PC-9 (cell line): ENCODE data around the gene RAB24. TPM values are rescaled to one million over a fixed set of nuclear protein-coding genes. Genes with fewer than 3 reads are reported as not detected.
A peak's percentile ranks its signal among the peaks of the same experiment; 100 is the strongest.

Experiments used
- BruUV-seq: library from RNA; stranded (reverse); fragments of 400-500 nt; replicated peaks from 2 replicates; lab custom pipeline; 2021; lab: Mats Ljungman, UMichigan
- CTCF ChIA-PET: fragments of 300-600 bp; sonication (Branson Sonifier 250); formaldehyde crosslinking; loops from one replicate; lab custom pipeline; 2022; ENCODE audit warnings: antibody characterized with exemption; lab: Charles Lee
- POLR2A ChIA-PET: fragments of 300-600 bp; sonication (Branson Sonifier 250); formaldehyde crosslinking; loops from one replicate; lab custom pipeline; 2022; ENCODE audit warnings: antibody characterized with exemption; ENCODE audit not compliant: unreplicated experiment; lab: Charles Lee
- DNase-seq, 2 experiments: peaks; one replicate each; pipeline versions ENCODE4 v3.0.0 to v3.0.0-alpha.2; 2015 to 2022; ENCODE audit warnings: mixed read lengths in 1 of 2
- H2AFZ ChIP-seq: fragments of 200-600 bp; sonication (generic); 2 replicates; pipeline ENCODE4 v1.8.1; 2017; ENCODE audit warnings: antibody characterized with exemption
- H3F3A ChIP-seq: fragments of 200-600 bp; sonication (generic); 2 replicates; pipeline ENCODE4 v1.8.1; 2017; ENCODE audit warnings: antibody characterized with exemption, mild to moderate bottlenecking, low read depth; ENCODE audit not compliant: insufficient read depth
- H3K27ac ChIP-seq: fragments of 200-600 bp; sonication (generic); 2 replicates; pipeline ENCODE4 v1.6.1; 2016; ENCODE audit warnings: mixed run types
- H3K27me3 ChIP-seq: fragments of 200-600 bp; sonication (generic); 2 replicates; pipeline ENCODE4 v1.6.1; 2016; ENCODE audit warnings: low read depth, mixed run types; ENCODE audit not compliant: insufficient read depth
- H3K36me3 ChIP-seq: fragments of 200-600 bp; sonication (generic); 2 replicates; pipeline ENCODE4 v1.6.1; 2016; ENCODE audit warnings: low read depth, mixed run types
- H3K4me1 ChIP-seq: fragments of 200-600 bp; sonication (generic); replicated peaks from 2 replicates; pipeline ENCODE4 v1.6.1; 2016; ENCODE audit warnings: mixed run types; ENCODE audit not compliant: insufficient read depth
- H3K4me2 ChIP-seq: fragments of 200-600 bp; sonication (generic); 2 replicates; pipeline ENCODE4 v1.6.1; 2017; ENCODE audit warnings: mixed run types
- H3K4me3 ChIP-seq: fragments of 200-600 bp; sonication (generic); 2 replicates; pipeline ENCODE4 v1.6.1; 2016; ENCODE audit warnings: mixed run types
- H3K79me2 ChIP-seq: fragments of 200-600 bp; sonication (generic); 2 replicates; pipeline ENCODE4 v1.6.1; 2017; ENCODE audit warnings: low read depth, mixed run types
- H3K9me2 ChIP-seq: fragments of 200-600 bp; sonication (generic); 2 replicates; pipeline ENCODE4 v1.8.1; 2017; ENCODE audit warnings: mild to moderate bottlenecking; ENCODE audit not compliant: insufficient read depth
- H3K9me3 ChIP-seq: fragments of 200-600 bp; sonication (generic); 2 replicates; pipeline ENCODE4 v1.8.1; 2016; ENCODE audit warnings: low read depth; ENCODE audit not compliant: insufficient read depth
- H4K20me1 ChIP-seq: fragments of 200-600 bp; sonication (generic); 2 replicates; pipeline ENCODE4 v1.8.1; 2017; ENCODE audit not compliant: insufficient read depth
- EZH2 ChIP-seq: fragments of 200-600 bp; sonication (generic); IDR thresholded peaks from 2 replicates; pipeline ENCODE4 v1.8.0; 2017; ENCODE audit warnings: antibody characterized with exemption, low read depth
- intact Hi-C: fragments of 100-400 bp; cut with micrococcal nuclease; formaldehyde crosslinking; loops from one replicate; pipeline ENCODE4 v1.10.0; 2022; ENCODE audit not compliant: unreplicated experiment
- total RNA-seq: library from RNA; stranded (reverse); gene quantifications from 2 replicates; pipeline ENCODE4 v1.2.3, GENCODE V29; 2021
- TF ChIP-seq, protein P1 (sequence below): fragments of 200-600 bp; sonication (generic); conservative IDR thresholded peaks from 2 replicates; pipeline ENCODE4 v1.6.1; 2017; ENCODE audit warnings: mixed run types, antibody characterized with exemption, mild to moderate bottlenecking, moderate library complexity

The RAB24 gene
- total RNA-seq, 1 experiment from 2014 or later: 16.9 TPM

DNA sequence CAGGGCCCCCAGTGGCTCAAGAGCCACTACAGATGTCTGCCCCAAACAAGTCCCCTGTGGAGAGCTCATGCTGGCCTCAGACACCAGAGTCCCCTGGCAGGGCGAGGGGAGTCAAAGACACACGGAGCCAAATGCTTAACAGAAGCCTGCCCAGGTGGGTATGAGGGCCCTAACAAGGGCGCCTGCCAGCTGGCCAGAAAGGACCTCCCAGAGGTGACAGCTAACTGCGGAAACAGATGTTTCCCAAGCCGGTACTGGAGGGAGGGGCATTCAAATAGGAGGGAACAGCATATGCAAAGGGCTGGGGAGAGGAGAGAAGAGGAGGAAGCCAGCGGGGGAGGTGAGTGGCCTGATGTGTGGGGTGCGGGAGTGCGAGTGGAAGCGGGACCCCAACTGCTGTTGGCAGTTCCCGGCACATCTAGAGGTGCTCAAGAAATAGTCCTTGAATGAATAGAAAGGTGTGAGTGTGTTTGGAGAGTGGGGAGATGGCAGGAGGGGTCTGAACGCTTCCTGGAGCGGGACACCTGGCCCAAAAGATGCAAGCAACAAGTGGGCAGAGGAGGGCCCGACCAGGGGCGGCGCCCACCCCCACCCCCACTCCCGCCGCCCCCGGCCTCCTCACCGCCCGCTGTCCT is 7.4 kb upstream of the RAB24 start:
- H3K79me2 ChIP-seq: peaks cover 3% of the 10 kb centered on the region; the same call in 1 of the 2 replicates
- H3K27me3 ChIP-seq: no peaks in the 10 kb centered on the region
- H3F3A ChIP-seq: peaks cover 29% of the 10 kb centered on the region; the same call in 1 of the 2 replicates
- no peak for DNase-seq
- peak overlapping the region; percentile 72; the same call in 1 of the 2 replicates for H3K4me3 ChIP-seq
- peak overlapping the region; percentile 89 for H3K4me2 ChIP-seq
- no peak overlapping the region for H3K27ac ChIP-seq
- no TSS peak for BruUV-seq
- intact Hi-C loops: no loop called here
- peaks cover 3% of the 10 kb centered on the region; the same call in 1 of the 2 replicates for H3K36me3 ChIP-seq
- POLR2A ChIA-PET: no interaction called here
- H2AFZ ChIP-seq: no peak overlapping the region
- CTCF ChIA-PET: interaction anchor here (1.0 to 1.6 kb wide), 7 partner anchors 8 to 143 kb away, joined by 3 to 11 read pairs (median 3); partner anchors contain the start of genes GRK6 and SLC34A1
- TF ChIP-seq, protein P1, sequence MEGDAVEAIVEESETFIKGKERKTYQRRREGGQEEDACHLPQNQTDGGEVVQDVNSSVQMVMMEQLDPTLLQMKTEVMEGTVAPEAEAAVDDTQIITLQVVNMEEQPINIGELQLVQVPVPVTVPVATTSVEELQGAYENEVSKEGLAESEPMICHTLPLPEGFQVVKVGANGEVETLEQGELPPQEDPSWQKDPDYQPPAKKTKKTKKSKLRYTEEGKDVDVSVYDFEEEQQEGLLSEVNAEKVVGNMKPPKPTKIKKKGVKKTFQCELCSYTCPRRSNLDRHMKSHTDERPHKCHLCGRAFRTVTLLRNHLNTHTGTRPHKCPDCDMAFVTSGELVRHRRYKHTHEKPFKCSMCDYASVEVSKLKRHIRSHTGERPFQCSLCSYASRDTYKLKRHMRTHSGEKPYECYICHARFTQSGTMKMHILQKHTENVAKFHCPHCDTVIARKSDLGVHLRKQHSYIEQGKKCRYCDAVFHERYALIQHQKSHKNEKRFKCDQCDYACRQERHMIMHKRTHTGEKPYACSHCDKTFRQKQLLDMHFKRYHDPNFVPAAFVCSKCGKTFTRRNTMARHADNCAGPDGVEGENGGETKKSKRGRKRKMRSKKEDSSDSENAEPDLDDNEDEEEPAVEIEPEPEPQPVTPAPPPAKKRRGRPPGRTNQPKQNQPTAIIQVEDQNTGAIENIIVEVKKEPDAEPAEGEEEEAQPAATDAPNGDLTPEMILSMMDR: no peak
- no peak for TF ChIP-seq EZH2
- no peaks in the 10 kb centered on the region for H3K9me2 ChIP-seq
- H4K20me1 ChIP-seq: peaks cover 9% of the 10 kb centered on the region; the same call in 1 of the 2 replicates
- peaks cover 10% of the 10 kb centered on the region; the same call in 1 of the 2 replicates for H3K4me1 ChIP-seq
- no peaks in the 10 kb centered on the region for H3K9me3 ChIP-seq

DNA sequence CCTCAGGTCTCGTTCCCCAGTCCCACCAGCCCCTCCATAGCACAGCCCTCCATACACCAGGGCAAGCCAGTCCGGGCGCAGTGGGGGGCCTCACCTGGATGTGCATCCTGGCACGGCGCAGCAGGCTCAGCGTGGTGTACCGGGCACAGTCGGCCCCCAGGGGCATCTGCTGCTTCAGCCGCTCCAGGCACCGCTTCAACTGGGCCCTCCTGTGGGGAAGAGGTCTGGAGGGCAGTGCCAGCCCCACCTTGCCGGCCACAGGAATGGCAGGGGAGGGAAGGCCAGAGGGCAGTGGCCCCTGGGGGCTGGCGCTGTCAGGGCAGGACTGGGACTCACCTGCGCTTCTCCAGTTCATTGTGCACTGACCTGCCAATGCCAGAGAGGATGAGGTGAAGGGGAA is 6.8 kb upstream of the RAB24 start:
- DNase-seq: peak in 1 of 2 experiments; percentile 25
- H3F3A ChIP-seq: peaks cover 34% of the 10 kb centered on the region; the same call in 1 of the 2 replicates
- ChIA-PET CTCF (interaction anchor here (0.6 to 1.6 kb wide), 9 partner anchors 9 to 158 kb away, joined by 3 to 11 read pairs (median 3); partner anchors contain the start of genes GRK6 and SLC34A1), POLR2A (interaction anchor here (1.1 kb wide), 1 partner anchor 115 kb away, joined by 4 read pairs; no protein-coding TSS in a partner anchor)
- no peaks in the 10 kb centered on the region for H3K9me2 ChIP-seq
- peaks cover 3% of the 10 kb centered on the region; the same call in 1 of the 2 replicates for H3K36me3 ChIP-seq
- H3K9me3 ChIP-seq: no peaks in the 10 kb centered on the region
- peaks cover 11% of the 10 kb centered on the region; the same call in 1 of the 2 replicates for H3K4me1 ChIP-seq
- H3K79me2 ChIP-seq: peaks cover 8% of the 10 kb centered on the region
- no peak overlapping the region for H3K4me3 ChIP-seq
- H2AFZ ChIP-seq: no peak overlapping the region
- no TSS peak for BruUV-seq
- no peak for TF ChIP-seq EZH2
- TF ChIP-seq, protein P1: no peak
- no peaks in the 10 kb centered on the region for H3K27me3 ChIP-seq
- H4K20me1 ChIP-seq: peaks cover 9% of the 10 kb centered on the region
- peak overlapping the region; percentile 1; the same call in 1 of the 2 replicates for H3K4me2 ChIP-seq
- intact Hi-C loops: no loop called here
- H3K27ac ChIP-seq: no peak overlapping the region

DNA sequence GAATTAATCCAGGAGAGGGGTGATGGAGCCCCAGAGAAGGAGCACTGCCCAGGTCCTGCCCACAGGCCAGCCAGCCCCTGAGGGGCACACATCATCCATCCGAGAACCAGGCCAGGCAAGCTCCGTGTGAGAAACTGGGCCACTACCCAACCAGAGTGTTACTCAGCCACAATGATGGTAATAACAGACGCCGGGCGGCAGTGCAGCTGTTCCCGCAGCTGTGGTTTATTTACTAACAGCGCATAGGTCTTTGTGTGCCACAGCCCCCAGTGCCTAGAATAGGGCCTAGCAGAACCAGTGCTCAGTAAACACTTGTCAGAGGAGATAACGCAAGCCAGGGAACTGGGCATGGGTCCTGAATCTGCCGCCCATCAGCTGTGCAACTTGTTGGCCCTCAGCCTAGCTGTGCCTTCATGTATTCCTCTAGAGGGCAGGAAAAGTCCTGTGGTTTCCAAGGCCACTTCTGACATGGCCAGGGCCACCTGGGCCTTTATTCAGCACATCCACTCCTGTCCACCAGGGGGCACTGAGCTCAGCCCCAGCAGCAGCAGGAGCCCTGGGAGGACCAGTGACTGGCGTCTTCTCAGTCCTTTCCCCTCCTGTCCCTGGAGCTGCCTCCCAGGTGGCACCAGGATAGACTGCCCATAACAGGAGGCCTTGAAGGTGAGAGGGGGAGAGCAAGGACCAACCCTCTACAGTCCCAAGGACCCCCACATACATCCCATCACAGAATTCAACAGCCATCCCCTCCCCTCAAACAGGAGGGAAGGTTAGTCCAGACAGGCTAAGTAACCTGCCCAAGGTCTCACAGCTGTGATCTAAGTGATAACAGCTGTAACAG is 6.1 kb upstream of the RAB24 start:
- intact Hi-C loops: no loop called here
- no peak overlapping the region for H3K27ac ChIP-seq
- peaks cover 3% of the 10 kb centered on the region; the same call in 1 of the 2 replicates for H3K36me3 ChIP-seq
- H3K9me2 ChIP-seq: no peaks in the 10 kb centered on the region
- peaks cover 16% of the 10 kb centered on the region for H4K20me1 ChIP-seq
- peaks cover 19% of the 10 kb centered on the region for H3K4me1 ChIP-seq
- ChIA-PET CTCF (interaction anchor here (0.6 to 1.6 kb wide), 12 partner anchors 10 to 643 kb away, joined by 3 to 11 read pairs (median 3); partner anchors contain the start of genes GRK6, PDLIM7 and SLC34A1), POLR2A (interaction anchor here (0.5 to 1.1 kb wide), 3 partner anchors 116 to 210 kb away, joined by 4 to 16 read pairs (median 4); no protein-coding TSS in a partner anchor)
- no TSS peak for BruUV-seq
- no peaks in the 10 kb centered on the region for H3K9me3 ChIP-seq
- H3K27me3 ChIP-seq: no peaks in the 10 kb centered on the region
- H3K4me3 ChIP-seq: no peak overlapping the region
- TF ChIP-seq, protein P1: peak; percentile 92
- no peak for TF ChIP-seq EZH2
- peaks cover 42% of the 10 kb centered on the region; the same call in 1 of the 2 replicates for H3F3A ChIP-seq
- peaks cover 16% of the 10 kb centered on the region for H3K79me2 ChIP-seq
- peak; percentile 69 to 83 for DNase-seq
- H3K4me2 ChIP-seq: peak overlapping the region; percentile 1; the same call in 1 of the 2 replicates
- H2AFZ ChIP-seq: no peak overlapping the region
